Testis (tissue), 2 donors: ENCODE measurements around the gene SMAP2.

Experiments used
- POLR2A ChIP-seq: fragments of 450-650 bp; IDR thresholded peaks from one replicate; pipeline ENCODE4 v1.6.1; 2017; ENCODE audit warnings: antibody characterized with exemption, mild to moderate bottlenecking, moderate library complexity
- TF ChIP-seq, protein P1 (sequence below), 3 experiments: fragments of 450-650 bp in 2 of 3; fragments of 200-600 bp in 1 of 3; sonication (generic) in 1 of 3; IDR thresholded peaks; one replicate each; pipeline ENCODE4 v1.5.1; 2016 to 2019; ENCODE audit warnings: antibody characterized with exemption in 3 of 3, mild to moderate bottlenecking in 2 of 3, moderate library complexity in 1 of 3

- TF ChIP-seq, protein P1, sequence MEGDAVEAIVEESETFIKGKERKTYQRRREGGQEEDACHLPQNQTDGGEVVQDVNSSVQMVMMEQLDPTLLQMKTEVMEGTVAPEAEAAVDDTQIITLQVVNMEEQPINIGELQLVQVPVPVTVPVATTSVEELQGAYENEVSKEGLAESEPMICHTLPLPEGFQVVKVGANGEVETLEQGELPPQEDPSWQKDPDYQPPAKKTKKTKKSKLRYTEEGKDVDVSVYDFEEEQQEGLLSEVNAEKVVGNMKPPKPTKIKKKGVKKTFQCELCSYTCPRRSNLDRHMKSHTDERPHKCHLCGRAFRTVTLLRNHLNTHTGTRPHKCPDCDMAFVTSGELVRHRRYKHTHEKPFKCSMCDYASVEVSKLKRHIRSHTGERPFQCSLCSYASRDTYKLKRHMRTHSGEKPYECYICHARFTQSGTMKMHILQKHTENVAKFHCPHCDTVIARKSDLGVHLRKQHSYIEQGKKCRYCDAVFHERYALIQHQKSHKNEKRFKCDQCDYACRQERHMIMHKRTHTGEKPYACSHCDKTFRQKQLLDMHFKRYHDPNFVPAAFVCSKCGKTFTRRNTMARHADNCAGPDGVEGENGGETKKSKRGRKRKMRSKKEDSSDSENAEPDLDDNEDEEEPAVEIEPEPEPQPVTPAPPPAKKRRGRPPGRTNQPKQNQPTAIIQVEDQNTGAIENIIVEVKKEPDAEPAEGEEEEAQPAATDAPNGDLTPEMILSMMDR (IDR thresholded peaks at IDR 0.05) = no peak
- no peak for TF ChIP-seq POLR2A
These were observed 51.7 kb downstream of the SMAP2 start for GRCh38 chr1:40425198-40425597.
